NK-92 treated with Interleukin-12 subunit alpha and Interleukin-12 subunit beta, amount 100 ng/mL, for 24 hours (cell line): ENCODE data around the gene ALDH9A1.
"Not testable (repeated sequence)": the region's sequence is repeated elsewhere in the genome, so short reads cannot be mapped to it uniquely, and the experiment has no call there.

Experiments used
- DNase-seq: peaks from one replicate; lab custom pipeline; 2025; lab: John Stamatoyannopoulos, UW

ALDH9A1 gene

GRCh38 chr1:165686971-165687433 is 11.4 kb downstream of the ALDH9A1 start:
- no peak for DNase-seq

- DNase-seq = no peak
Measured at GRCh38 chr1:165686121-165686970, 12.0 kb downstream of the ALDH9A1 start.

GRCh38 chr1:165683848-165684485 is 14.4 kb downstream of the ALDH9A1 start:
- no peak for DNase-seq

- not testable (repeated sequence) for DNase-seq
Measured at GRCh38 chr1:165680773-165681172, 17.6 kb downstream of the ALDH9A1 start.

DNA sequence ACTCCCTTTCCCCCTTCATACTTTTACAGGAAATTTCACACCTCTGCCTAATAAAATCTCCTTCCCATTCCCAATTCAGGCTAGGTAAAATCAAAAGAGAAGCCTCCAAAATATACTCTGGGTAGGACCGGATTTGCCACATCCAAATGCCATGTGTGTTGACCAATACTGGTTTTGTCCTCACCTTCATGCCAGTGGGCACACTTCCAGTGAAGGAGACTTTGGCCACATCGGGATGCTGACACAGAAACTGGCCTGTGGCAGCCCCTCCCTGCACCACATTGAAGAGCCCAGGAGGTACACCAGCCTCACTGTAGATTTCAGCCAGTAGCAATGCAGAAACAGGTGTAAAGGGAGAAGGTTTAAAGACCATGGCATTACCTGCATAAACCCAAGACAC is 18.1 kb downstream of the ALDH9A1 start:
- DNase-seq = no peak

DNA sequence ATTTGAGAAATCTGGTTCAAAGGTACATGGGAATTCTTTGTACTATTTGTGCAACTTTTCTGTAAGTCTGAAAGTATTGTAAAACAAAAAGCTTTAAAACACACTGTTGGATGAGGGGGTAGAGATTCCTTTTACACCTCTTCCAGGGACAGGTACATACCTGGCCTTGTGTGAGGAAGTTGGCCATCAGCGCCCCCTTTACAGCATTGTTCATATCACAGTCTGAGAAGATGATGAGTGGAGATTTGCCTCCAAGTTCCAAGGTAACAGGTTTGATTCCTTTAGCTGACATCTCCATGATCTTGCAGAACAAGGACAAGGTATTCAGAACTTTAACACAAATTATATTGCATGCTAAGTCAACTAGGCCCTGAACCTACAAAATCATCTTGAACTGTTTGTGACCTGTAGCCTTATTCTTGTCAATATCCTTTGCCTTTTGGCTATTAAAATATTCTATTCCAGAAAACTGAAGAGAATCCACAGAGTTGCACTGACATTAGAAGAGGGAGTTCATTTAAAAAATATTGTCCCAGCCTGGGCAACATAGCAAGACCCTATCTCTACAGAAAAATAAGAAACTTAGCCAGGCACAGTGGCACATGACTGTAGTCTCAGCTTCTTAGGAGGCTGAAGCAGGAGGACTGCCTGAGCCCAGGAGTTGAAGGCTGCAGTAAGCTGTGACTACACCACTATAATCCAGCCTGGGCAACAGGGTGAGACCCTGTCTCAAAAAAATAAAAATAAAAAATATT is 18.9 kb downstream of the ALDH9A1 start:
- DNase-seq = no peak

DNA sequence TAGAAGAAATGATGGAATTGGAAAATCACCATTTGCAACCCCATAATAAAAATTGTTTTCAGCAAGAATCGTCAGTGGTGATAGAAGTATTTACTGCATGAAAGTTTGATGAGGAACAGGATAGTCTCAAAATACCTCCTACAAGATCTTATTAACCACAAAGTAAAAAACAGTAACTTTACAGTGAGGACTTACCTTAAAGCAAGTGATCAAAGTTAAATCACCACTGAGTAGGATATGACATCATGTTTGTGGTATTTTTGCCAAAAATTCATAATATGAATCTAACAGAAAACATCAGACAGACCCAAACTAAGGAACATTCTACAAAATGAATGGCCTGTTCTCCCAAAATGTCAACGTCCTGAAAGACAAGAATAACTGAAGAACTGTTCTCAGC is 19.9 kb downstream of the ALDH9A1 start:
- DNase-seq = no peak

GRCh38 chr1:165675794-165676193 is 22.6 kb downstream of the ALDH9A1 start:
- DNase-seq = no peak

DNA sequence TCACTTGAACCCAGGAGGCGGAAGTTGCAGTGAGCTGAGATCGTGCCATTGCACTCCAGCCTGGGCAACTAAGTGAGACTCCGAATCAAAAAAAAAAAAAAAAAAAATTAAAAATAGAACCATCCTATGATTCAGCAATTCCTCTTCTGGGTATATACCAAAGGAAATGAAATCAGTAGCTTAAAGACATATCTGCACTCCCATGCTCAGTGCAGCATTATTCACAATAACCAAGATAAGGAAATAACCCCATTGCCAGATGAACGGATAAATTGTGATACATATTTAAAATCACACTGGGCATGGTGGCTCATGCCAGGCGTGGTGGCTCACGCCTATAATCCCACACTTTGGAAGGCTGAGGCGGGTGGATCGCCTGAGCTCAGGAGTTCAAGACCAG is 23.8 kb downstream of the ALDH9A1 start:
- no peak for DNase-seq

GRCh38 chr1:165671526-165671925 is 26.8 kb downstream of the ALDH9A1 start:
- DNase-seq = no peak

GRCh38 chr1:165668184-165668583 is 30.2 kb downstream of the ALDH9A1 start:
- DNase-seq = no peak

- DNase-seq = no peak
Measured at GRCh38 chr1:165666152-165666825, 32.1 kb downstream of the ALDH9A1 start.

GRCh38 chr1:165662186-165662585 is 36.2 kb downstream of the ALDH9A1 start:
- no peak for DNase-seq

- DNase-seq = no peak
Measured at GRCh38 chr1:165661703-165662102, 36.7 kb downstream of the ALDH9A1 start.

DNA sequence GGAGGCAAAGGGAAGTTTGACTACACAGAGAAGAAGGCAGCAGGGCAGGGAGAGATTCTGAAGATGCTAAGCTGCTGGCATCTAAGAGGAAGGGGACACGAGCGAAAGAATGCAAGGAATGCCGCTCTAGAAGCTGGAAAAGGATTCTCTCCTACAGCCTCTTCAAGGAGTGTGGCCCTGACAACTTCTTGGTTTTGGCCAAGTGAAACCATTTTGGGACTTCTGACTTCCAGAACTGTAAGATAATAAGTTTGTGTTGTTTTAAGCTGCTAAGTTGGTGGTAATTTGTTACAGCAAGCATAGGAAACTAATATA is 38.8 kb downstream of the ALDH9A1 start:
- no peak for DNase-seq

GRCh38 chr1:165658766-165659580 is 39.4 kb downstream of the ALDH9A1 start:
- DNase-seq = not testable (repeated sequence)

DNA sequence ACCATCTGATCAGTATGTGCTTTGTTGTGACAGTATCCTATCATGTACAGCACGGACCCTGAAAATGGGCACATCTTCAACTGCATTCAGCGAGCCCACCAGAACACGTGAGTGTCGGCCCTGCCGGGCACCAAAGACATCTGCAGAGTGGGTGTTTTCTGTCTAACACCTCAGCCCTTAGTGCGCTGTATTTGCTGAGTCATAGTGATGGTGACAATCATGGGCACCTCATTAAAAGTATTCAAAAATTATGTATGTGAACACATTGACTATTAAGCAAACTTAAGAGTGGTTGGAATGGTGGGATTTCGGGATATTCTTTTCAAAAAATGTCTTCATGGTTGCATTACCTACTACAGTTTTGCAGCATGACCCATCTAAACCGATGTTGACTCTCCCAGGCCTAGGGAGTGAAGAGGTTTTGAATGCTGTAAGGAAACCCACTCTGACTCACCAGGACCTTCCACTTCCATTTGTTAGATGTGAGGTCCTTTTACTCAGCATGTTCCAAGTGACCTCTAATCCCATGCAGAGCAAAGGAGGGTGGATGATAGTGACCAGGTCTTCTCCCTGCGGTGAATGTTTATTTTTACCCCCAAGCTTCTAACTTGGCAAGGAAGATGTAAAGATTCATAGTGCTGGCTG is 47.3 kb downstream of the ALDH9A1 start:
- DNase-seq = no peak

GRCh38 chr1:165648919-165649572 is 49.3 kb downstream of the ALDH9A1 start:
- DNase-seq = no peak

DNA sequence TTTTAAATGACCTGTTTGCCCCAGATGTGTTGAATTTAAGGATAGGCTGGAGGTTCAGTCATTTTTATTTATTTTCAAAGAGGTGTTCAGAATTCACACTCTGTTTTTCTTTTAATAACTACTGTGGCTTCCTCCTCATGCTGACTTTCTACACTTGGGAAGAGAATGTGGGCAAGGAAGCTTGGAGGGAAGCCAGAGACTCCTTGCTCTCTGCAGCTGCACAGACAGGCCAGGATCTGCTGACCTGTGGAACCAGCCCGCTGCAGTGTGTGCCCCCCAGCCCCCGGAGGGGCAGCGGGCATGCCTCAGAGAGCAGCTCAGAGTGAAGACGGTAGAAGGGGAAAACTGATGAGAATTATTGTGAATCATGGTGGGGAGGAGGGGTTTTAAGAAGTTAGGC is 50.4 kb downstream of the ALDH9A1 start:
- no peak for DNase-seq

- no peak for DNase-seq
Measured at GRCh38 chr1:165647517-165647916, 50.8 kb downstream of the ALDH9A1 start.
